ENCODE results near the gene NCOA3.
A peak's percentile ranks its signal among the peaks of the same experiment; 100 is the strongest.

Gene NCOA3

GRCh38 chr20:47648943-47649342 lies 147.3 kb downstream of the NCOA3 start:
- no peak for DNase-seq

DNA sequence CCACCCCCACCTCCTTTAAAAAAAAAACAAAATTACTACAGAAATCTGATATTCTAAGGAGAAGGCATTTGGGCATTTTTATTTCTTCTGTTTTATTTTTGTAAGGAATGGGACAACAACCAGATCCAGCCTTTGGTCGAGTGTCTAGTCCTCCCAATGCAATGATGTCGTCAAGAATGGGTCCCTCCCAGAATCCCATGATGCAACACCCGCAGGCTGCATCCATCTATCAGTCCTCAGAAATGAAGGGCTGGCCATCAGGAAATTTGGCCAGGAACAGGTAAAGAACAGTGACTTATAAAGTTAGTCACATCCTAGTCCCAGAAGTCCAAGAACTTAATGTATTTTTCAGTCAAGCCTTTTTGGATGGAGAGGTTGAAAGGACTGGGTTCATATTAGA lies 150.6 kb downstream of the NCOA3 start:
- no peak for DNase-seq

DNA sequence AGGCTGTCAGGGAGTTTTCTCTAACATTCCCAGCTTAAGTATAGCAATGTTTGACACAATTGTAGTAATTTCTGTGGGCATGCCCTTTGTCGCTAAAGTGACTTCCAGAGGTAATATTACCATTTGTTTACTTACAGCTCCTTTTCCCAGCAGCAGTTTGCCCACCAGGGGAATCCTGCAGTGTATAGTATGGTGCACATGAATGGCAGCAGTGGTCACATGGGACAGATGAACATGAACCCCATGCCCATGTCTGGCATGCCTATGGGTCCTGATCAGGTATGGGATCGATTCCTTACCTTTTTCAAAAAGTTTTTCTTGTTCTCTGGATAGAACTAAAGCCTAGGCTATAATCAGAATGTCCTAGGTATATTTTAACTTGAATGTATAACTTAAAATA lies 151.1 kb downstream of the NCOA3 start:
- DNase-seq: no peak

DNA sequence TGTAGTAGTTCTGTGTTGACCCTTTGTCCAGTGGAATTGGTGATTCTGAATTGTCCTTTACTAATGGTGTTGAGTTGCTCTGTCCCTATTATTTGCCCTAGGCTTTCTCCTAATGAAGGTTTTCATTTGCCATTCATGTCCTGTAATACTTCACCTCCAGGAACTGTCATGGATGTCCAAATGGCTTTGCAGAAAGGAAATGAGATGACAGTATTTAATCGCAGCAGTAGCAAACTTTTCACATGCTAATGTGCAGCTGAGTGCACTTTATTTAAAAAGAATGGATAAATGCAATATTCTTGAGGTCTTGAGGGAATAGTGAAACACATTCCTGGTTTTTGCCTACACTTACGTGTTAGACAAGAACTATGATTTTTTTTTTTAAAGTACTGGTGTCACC lies 152.2 kb downstream of the NCOA3 start:
- DNase-seq: no peak

GRCh38 chr20:47654370-47654769 lies 152.7 kb downstream of the NCOA3 start:
- DNase-seq: no peak

GRCh38 chr20:47655635-47656034 lies 153.9 kb downstream of the NCOA3 start:
- no peak for DNase-seq

DNA sequence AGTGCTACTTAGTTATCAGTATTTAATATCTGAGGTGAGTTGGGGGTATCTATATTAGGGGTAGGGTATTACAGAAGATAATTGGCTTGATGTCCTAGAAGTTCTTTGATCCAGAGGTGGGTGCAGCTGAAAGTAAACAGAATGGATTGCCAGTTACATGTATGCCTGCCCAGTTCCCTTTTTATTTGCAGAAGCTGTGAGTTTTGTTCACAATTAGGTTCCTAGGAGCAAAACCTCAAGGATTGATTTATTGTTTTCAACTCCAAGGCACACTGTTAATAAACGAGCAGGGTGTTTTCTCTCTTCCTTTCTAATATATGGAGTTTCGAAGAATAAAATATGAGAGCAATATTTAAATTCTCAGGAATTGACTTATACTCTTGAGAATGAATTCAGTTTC lies 154.6 kb downstream of the NCOA3 start:
- DNase-seq: peak; percentile 8

- DNase-seq: no peak
These were observed 158.4 kb downstream of the NCOA3 start for GRCh38 chr20:47659904-47660601.

DNA sequence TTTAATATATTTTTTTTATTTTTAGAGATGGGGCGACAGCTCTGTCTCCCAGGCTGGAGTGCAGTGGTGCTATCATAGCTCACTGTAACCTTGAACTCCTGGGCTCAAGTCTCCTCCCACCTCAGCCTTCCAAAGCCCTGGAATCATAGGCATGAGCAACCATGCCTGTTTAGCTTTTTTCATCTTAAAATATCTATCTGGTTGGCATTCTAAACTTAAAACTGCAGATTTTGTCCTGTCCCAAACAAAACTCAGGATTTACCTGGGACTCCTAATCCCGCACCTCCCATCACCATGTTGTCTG lies 158.9 kb downstream of the NCOA3 start:
- DNase-seq: no peak

DNA sequence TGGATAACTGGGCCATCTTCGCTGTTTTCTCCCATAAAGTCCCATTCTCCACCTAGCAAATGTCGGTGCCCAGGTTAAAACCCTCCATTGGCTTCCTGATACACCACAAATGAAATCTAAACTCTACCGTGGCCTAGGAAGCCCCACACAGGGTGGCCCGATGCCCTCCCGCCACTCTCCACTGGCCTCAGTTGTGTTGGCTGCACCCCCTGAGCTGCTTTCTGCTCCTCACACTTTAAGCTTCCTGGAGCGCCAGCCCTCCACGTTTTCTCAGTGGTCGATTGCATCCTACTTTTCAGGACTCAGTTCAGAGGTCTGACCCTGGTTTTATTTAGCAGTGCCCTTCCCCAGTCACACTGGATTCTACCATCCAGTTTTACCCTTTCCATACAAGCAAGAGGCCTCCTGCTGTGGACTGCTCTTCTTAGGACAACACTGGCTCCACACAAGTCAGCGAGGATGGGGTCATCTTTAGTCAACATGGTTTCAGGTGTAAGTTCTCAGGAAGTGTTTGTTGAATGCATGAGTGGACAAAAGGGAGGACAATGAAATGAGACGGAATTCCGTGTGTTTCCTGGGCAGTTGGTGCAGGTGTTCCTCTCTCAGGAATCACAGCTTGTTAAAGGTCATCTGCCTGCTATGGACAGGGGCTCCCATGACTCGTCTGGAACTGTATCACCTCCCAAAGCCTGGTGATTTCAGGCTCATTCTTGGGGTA lies 159.5 kb downstream of the NCOA3 start:
- no peak for DNase-seq

DNA sequence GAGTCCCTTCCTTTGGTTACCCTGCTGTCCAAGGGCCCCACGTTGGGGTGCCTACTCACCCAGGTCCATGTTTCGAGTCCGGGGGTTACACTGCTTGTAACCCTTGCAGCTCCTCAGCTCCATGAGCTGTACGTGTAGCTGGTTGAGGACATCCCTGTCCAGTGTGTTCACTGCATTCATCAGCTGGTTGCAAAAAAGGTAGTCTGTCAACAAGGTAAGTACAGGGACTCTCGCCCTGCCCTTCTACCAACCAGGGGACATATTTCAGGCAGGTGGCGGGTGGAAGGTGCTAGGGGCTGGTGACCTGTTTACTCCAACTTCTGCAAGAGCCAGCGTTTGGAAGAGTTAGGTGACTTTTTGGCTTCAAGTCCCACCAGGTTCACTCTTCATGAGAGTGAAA lies 160.0 kb downstream of the NCOA3 start:
- no peak for DNase-seq

DNA sequence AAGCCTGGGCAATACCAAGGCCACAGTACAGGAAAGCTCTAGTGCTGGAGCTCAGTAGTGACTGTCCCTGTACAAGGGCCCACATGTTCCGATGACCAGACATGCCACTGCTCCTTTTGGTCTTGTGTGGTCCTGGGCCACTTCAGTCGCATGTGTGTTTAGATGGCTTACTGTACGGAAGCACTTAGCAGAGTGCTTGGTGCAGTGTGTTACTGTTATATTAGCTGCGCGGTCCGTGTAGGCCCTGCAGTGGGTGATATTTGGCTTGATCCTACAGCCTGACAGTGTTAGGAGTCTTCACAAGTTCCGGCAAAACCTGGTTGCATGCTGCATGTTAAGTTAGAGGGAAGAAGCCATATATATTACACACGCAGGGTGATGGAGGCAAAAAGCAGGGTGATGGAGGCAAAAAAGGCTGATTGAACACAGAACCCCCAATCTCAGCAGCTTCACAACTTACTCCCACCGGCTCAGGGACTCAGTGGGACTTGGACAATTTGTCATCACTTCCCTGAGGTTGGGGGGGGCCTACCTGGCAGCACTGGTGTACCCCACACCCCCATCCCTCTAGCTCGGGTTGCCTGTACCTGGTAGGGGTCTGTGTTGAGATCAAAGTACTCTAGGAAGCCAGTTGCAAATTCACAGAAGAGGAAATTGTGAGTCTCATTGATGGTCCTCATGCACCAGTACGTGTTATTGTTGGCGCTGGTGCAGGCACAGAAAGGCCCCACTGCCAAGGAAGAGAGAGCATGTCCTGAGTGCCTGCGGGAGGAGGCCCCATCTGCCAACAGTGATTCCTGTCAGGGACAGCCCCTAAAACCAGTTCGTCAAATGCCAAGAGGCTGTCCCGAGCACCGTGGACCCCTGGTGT lies 161.0 kb downstream of the NCOA3 start:
- no peak for DNase-seq

DNA sequence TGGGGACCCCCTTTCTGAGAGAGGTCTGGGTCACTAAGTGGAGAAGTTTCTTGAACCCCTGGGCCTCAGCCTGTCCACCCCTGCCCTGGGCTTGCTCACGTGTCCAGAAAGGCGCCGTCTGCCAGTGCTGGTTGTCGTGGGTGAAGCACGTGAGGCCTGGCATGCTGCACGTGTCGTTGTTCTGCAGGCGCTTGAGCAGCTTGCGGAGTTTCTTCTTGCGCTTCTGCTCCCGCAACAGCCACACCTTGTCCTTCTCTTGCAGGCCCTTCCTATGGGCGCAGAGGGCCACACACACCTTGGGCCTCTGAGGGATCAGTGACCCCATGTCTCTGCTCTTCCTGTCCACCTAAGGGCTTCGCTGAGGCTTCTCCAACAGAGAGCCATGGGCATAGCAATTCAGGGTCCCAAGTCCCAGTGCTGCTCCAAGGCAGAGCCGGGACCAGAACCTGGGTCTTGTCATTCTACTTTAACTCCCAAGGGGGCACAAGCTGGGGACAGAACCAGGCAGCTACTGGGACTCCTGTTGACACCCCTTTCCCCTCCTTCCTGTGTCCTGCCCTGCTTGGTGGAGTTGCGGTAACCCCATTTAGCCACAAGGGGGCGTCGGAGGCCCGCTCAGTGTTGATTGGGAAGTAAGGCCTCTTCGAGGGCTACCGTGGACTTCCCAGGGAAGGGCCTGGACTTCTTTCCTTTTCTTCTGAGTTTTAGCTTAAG lies 161.8 kb downstream of the NCOA3 start:
- DNase-seq: peak; percentile 50

GRCh38 chr20:47664068-47664437 lies 162.4 kb downstream of the NCOA3 start:
- no peak for DNase-seq

- no peak for DNase-seq
These were observed 163.1 kb downstream of the NCOA3 start for GRCh38 chr20:47664744-47665143.

DNA sequence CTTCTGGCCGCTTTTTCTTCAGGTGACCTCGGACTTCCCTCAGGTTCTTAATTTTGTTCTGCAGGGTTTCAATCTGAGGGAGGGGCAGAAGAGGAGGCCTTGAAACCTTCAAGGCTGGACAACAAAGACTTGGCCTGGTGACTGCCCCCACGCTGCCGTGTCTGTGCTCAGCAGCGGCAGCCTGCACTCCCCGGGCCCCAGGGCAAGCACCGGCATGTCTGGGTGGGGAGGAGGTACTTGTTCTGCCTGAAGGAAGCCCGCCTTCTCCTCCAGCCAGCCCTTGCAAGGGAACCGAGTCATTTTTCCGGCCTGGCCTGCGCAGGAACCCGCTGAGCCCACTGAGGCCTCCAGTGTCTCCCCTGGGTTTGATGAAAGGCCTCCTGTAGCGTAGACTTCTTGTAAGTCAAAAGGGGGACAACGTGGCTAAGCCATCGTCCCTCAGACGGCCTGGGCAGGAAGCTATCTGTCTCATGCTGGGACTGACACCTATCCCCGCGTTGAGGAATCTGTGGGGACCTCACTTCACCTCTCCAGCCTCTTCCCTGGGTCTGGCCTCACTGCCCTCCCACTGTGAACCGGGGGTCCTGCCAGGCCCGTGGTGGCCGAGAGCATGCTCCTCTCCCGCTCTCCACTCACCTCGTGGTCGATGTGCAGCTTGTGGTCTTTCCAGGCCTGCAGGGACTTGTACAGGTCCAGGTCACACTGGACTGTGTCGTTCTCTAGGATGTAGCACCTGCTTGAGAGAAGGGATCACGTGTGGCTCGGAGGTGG lies 163.7 kb downstream of the NCOA3 start:
- no peak for DNase-seq

GRCh38 chr20:47666304-47666703 lies 164.6 kb downstream of the NCOA3 start:
- no peak for DNase-seq

- DNase-seq: no peak
These were observed 165.4 kb downstream of the NCOA3 start for GRCh38 chr20:47667086-47667485.

DNA sequence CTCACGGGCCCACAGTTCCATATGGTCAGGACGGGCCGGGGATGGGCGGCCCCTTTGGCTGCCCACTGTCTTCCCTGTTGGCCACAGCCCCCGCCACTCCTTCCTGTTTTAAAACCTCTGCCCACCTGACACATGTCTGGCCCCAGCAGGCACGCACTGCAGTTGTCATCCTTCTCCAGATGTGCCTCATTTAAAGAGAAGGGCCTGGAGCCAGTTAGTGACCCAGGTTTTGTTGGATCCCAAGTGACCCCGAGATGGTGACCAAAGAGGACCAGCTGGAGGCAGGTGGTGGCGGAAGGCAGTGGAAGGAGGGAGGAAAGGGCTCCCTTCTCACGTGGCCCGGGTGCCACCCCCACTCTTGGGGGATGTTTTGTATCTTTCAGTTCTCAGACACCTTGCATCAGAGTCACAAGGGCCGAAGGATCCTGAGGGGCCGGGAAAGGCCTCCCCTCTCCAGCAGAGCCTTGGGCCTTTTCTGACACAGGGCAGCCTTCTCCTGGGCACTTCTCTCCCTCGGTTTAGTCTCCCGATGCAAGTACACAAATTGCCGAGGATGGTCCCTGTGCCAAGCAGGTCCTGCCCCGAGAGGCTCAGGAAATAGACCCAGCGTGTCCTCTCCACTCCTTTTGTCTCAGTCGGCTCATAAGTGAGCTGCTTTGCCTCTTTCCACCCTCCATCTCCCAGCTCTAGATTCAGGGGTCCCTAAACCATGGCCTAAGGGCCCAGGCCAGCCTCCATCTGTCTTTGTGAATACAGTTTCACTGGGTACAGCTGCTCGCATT lies 166.0 kb downstream of the NCOA3 start:
- no peak for DNase-seq

DNA sequence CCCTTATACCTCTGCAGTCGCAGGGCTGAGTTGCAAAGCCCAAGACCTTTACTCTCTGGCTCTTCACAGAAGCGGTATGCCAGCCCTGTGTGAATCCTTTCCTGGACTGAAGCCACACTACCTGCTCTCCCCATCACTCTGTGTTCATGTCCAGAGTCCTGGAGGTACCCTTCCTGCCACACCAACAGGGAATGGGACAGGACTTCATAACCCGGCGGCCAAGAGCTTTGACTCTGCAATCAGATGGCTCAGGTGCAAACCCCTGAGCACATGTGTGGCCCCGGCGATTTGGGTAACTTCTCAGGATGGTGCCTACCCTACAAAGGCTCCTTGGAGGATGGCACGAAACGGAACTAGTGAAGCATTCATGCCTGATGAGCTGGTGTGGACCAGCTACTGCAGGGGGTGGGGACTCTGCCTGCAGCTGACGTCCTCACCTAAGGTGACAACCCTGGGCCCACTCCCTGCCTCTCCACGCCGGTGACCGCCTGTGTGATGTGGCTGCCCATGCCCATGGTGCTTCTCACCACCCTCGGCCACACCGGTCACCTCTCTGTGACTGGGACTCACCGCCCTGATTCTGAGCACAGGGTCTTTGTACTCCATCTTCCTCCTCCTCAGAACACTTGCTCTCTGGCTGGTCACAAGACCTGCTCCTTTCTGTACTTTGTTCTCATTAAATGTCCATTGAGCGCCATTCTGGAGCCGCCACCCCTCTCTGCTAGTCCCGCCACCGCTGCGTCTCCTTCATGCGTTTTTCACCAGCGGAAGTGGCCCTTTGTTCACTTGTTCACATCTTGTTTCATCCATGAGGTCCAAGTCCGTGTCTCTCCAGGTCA lies 166.8 kb downstream of the NCOA3 start:
- DNase-seq: no peak

- no peak for DNase-seq
These were observed 167.4 kb downstream of the NCOA3 start for GRCh38 chr20:47669152-47669425.

Data from GDM1 (cell line).